ENCODE results near the gene CST6.
"Not testable (repeated sequence)": the region's sequence is repeated elsewhere in the genome, so short reads cannot be mapped to it uniquely, and the experiment has no call there.

CST6 gene

GRCh38 chr11:66006134-66006890 lies 5.5 kb upstream of the CST6 start:
- Mint-ChIP-seq H3K4me3 (no peak overlapping the region), H3K27ac (peak overlapping the region; percentile 24), H3K27me3 (peaks cover 4% of the 10 kb centered on the region), H3K9me3 (no peaks in the 10 kb centered on the region), H3K36me3 (ENCODE audit: low read depth) (peaks cover 16% of the 10 kb centered on the region), H3K4me1 (peaks cover 31% of the 10 kb centered on the region)
- no peak for ATAC-seq
- no peak for DNase-seq

GRCh38 chr11:66006891-66007176 lies 5.0 kb upstream of the CST6 start:
- H3K27me3 Mint-ChIP-seq = peaks cover 4% of the 10 kb centered on the region

GRCh38 chr11:66007201-66007634 lies 4.6 kb upstream of the CST6 start:
- peaks cover 24% of the 10 kb centered on the region for H3K4me1 Mint-ChIP-seq
- ATAC-seq = no peak
- peaks cover 13% of the 10 kb centered on the region for H3K36me3 Mint-ChIP-seq (ENCODE audit: low read depth)
- no peak overlapping the region for H3K27ac Mint-ChIP-seq
- no peak overlapping the region for H3K4me3 Mint-ChIP-seq
- DNase-seq = no peak
- H3K9me3 Mint-ChIP-seq = no peaks in the 10 kb centered on the region
- peaks cover 4% of the 10 kb centered on the region for H3K27me3 Mint-ChIP-seq

More at GRCh38 chr11:66006891-66007176, 5.0 kb upstream of the CST6 start:
- no peak overlapping the region for H3K27ac Mint-ChIP-seq
- no peak for ATAC-seq
- no peak overlapping the region for H3K4me3 Mint-ChIP-seq
- DNase-seq = no peak
- peaks cover 15% of the 10 kb centered on the region for H3K36me3 Mint-ChIP-seq (ENCODE audit: low read depth)
- H3K4me1 Mint-ChIP-seq = peaks cover 28% of the 10 kb centered on the region
- no peaks in the 10 kb centered on the region for H3K9me3 Mint-ChIP-seq

- H3K4me1 Mint-ChIP-seq = peaks cover 18% of the 10 kb centered on the region
- peaks cover 13% of the 10 kb centered on the region for H3K36me3 Mint-ChIP-seq (ENCODE audit: low read depth)
- no peak for ATAC-seq
- H3K27ac Mint-ChIP-seq = no peak overlapping the region
- no peak for DNase-seq
- H3K27me3 Mint-ChIP-seq = peaks cover 9% of the 10 kb centered on the region
- H3K9me3 Mint-ChIP-seq = no peaks in the 10 kb centered on the region
- no peak overlapping the region for H3K4me3 Mint-ChIP-seq
Observed at GRCh38 chr11:66008095-66008467, 3.7 kb upstream of the CST6 start.

- no peaks in the 10 kb centered on the region for H3K9me3 Mint-ChIP-seq
- ATAC-seq = no peak
- H3K27ac Mint-ChIP-seq = no peak overlapping the region
- H3K4me1 Mint-ChIP-seq = peaks cover 13% of the 10 kb centered on the region
- H3K27me3 Mint-ChIP-seq = peaks cover 10% of the 10 kb centered on the region
- DNase-seq = no peak
- no peak overlapping the region for H3K4me3 Mint-ChIP-seq
- H3K36me3 Mint-ChIP-seq (ENCODE audit: low read depth) = peaks cover 10% of the 10 kb centered on the region
Observed at GRCh38 chr11:66008468-66009101, 3.2 kb upstream of the CST6 start.

- not testable (repeated sequence) for H3K27ac Mint-ChIP-seq; H3K9me3 Mint-ChIP-seq; DNase-seq; H3K36me3 Mint-ChIP-seq (ENCODE audit: low read depth); H3K4me1 Mint-ChIP-seq; ATAC-seq; H3K4me3 Mint-ChIP-seq
- peaks cover 12% of the 10 kb centered on the region for H3K27me3 Mint-ChIP-seq
Observed at GRCh38 chr11:66010036-66010435, 1.8 kb upstream of the CST6 start.

GRCh38 chr11:66011239-66011784 lies 496 bp upstream of the CST6 start:
- Mint-ChIP-seq H3K27me3 (peaks cover 12% of the 10 kb centered on the region), H3K4me3 (no peak overlapping the region), H3K9me3 (no peaks in the 10 kb centered on the region), H3K27ac (no peak overlapping the region), H3K36me3 (ENCODE audit: low read depth) (no peaks in the 10 kb centered on the region), H3K4me1 (no peaks in the 10 kb centered on the region)
- ATAC-seq (no peak), DNase-seq (no peak)

- Mint-ChIP-seq H3K9me3 (no peaks in the 10 kb centered on the region), H3K4me1 (peaks cover 3% of the 10 kb centered on the region), H3K27ac (no peak overlapping the region), H3K36me3 (ENCODE audit: low read depth) (no peaks in the 10 kb centered on the region), H3K27me3 (peaks cover 12% of the 10 kb centered on the region), H3K4me3 (no peak overlapping the region)
- ATAC-seq = no peak
- DNase-seq = no peak
Observed at GRCh38 chr11:66012371-66012945, 650 bp downstream of the CST6 start.

GRCh38 chr11:66012946-66013761 lies 1.3 kb downstream of the CST6 start:
- no peak for DNase-seq
- ATAC-seq = no peak
- H3K4me1 Mint-ChIP-seq = peaks cover 6% of the 10 kb centered on the region
- no peaks in the 10 kb centered on the region for H3K9me3 Mint-ChIP-seq
- no peak overlapping the region for H3K4me3 Mint-ChIP-seq
- H3K36me3 Mint-ChIP-seq (ENCODE audit: low read depth) = no peaks in the 10 kb centered on the region
- peaks cover 12% of the 10 kb centered on the region for H3K27me3 Mint-ChIP-seq
- H3K27ac Mint-ChIP-seq = no peak overlapping the region

GRCh38 chr11:66013762-66014100 lies 1.9 kb downstream of the CST6 start:
- no peaks in the 10 kb centered on the region for H3K36me3 Mint-ChIP-seq (ENCODE audit: low read depth)
- no peak overlapping the region for H3K27ac Mint-ChIP-seq
- DNase-seq (no peak), ATAC-seq (no peak)
- no peak overlapping the region for H3K4me3 Mint-ChIP-seq
- no peaks in the 10 kb centered on the region for H3K9me3 Mint-ChIP-seq
- peaks cover 12% of the 10 kb centered on the region for H3K27me3 Mint-ChIP-seq
- H3K4me1 Mint-ChIP-seq = peaks cover 9% of the 10 kb centered on the region

- no peak for ATAC-seq
- no peak overlapping the region for H3K27ac Mint-ChIP-seq
- peaks cover 12% of the 10 kb centered on the region for H3K27me3 Mint-ChIP-seq
- no peaks in the 10 kb centered on the region for H3K36me3 Mint-ChIP-seq (ENCODE audit: low read depth)
- H3K9me3 Mint-ChIP-seq = no peaks in the 10 kb centered on the region
- H3K4me3 Mint-ChIP-seq = no peak overlapping the region
- H3K4me1 Mint-ChIP-seq = peaks cover 9% of the 10 kb centered on the region
- no peak for DNase-seq
Observed at GRCh38 chr11:66014804-66015453, 3.1 kb downstream of the CST6 start.

- no peak for ATAC-seq
- Mint-ChIP-seq H3K27me3 (peaks cover 8% of the 10 kb centered on the region), H3K4me3 (no peak overlapping the region), H3K9me3 (no peaks in the 10 kb centered on the region), H3K36me3 (ENCODE audit: low read depth) (no peaks in the 10 kb centered on the region), H3K4me1 (peaks cover 9% of the 10 kb centered on the region), H3K27ac (no peak overlapping the region)
- DNase-seq = no peak
Observed at GRCh38 chr11:66015454-66015881, 3.7 kb downstream of the CST6 start.

- no peak overlapping the region for H3K4me3 Mint-ChIP-seq
- no peak overlapping the region for H3K27ac Mint-ChIP-seq
- no peak for ATAC-seq
- no peak for DNase-seq
- H3K4me1 Mint-ChIP-seq = peaks cover 12% of the 10 kb centered on the region
- H3K36me3 Mint-ChIP-seq (ENCODE audit: low read depth) = no peaks in the 10 kb centered on the region
- no peaks in the 10 kb centered on the region for H3K9me3 Mint-ChIP-seq
- peaks cover 8% of the 10 kb centered on the region for H3K27me3 Mint-ChIP-seq
Observed at GRCh38 chr11:66015936-66016792, 4.4 kb downstream of the CST6 start.
